Dendritic cell treated with granulocyte-macrophage colony-stimulating factor and Interleukin-4, amounts not matched to agents 40 ng/mL and 50 ng/mL, for 4 days (primary cell): Measurements from ENCODE around the gene AFAP1L2.

Experiments
- H3K27ac Mint-ChIP-seq: one replicate; pipeline ENCODE4 v1.8.0; 2022; ENCODE audit warnings: mild to moderate bottlenecking, mixed read lengths
- H3K27me3 Mint-ChIP-seq: one replicate; pipeline ENCODE4 v1.8.0; 2022; ENCODE audit warnings: mild to moderate bottlenecking, mixed read lengths
- H3K36me3 Mint-ChIP-seq: one replicate; pipeline ENCODE4 v1.8.0; 2022; ENCODE audit warnings: low read depth, mixed read lengths
- H3K4me1 Mint-ChIP-seq: one replicate; pipeline ENCODE4 v1.8.0; 2022; ENCODE audit warnings: low read depth, mixed read lengths
- H3K4me3 Mint-ChIP-seq: one replicate; pipeline ENCODE4 v1.8.0; 2022; ENCODE audit warnings: mild to moderate bottlenecking, moderate library complexity, mixed read lengths
- H3K9me3 Mint-ChIP-seq: one replicate; pipeline ENCODE4 v1.8.0; 2022; ENCODE audit warnings: mixed read lengths
- intact Hi-C: fragments of 100-400 bp; cut with micrococcal nuclease; formaldehyde crosslinking; loops from one replicate; pipeline ENCODE4 v1.15.0; 2022

Gene AFAP1L2

DNA sequence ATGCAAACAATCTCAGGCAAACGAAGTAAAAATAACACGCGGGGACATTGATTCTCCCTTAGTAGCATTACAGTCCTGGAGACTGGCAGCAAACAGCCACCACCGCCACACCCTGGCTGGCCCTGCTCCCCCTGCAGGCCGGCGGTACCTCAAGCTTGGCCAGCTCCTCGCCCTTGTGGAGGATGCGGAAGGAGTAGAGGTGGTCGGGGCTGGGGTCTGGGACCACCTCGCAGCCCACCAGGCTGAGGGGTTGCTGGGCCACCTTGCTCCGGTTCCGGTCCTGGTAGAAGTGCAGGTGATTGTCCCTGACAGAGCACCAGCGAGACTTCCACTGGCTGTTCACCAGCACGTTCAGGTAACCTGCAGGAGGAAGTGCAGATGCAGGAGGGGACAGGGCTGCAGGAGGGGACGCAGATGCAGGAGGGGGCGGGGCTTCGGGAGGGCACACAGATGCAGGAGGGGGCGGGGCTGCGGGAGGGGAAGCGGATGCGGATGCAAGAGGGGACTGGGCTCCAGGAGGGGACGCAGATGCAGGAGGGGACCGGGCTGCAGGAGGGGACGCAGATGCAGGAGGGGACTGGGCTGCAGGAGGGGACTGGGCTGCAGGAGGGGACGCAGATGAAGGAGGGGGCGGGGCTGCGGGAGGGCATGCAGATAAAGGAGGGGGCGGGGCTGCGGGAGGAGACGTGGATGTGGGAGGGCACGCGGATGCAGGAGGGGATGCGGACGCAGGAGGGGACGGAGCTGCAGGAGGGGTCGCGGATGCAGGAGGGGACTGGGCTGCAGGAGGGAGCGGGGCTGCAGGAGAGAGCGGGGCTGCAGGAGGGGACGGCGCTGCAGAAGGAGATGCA, 99.5 kb downstream of the AFAP1L2 start:
- Mint-ChIP-seq H3K36me3 (no peaks in the 10 kb centered on the region), H3K4me1 (peaks cover 11% of the 10 kb centered on the region), H3K27me3 (peaks cover 9% of the 10 kb centered on the region), H3K4me3 (peak overlapping the region; percentile 63), H3K9me3 (no peaks in the 10 kb centered on the region), H3K27ac (no peak overlapping the region)
- intact Hi-C loops: loop anchor here (1.0 to 5.0 kb wide), 2 partner anchors 155 to 248 kb away; no protein-coding TSS in a partner anchor

DNA sequence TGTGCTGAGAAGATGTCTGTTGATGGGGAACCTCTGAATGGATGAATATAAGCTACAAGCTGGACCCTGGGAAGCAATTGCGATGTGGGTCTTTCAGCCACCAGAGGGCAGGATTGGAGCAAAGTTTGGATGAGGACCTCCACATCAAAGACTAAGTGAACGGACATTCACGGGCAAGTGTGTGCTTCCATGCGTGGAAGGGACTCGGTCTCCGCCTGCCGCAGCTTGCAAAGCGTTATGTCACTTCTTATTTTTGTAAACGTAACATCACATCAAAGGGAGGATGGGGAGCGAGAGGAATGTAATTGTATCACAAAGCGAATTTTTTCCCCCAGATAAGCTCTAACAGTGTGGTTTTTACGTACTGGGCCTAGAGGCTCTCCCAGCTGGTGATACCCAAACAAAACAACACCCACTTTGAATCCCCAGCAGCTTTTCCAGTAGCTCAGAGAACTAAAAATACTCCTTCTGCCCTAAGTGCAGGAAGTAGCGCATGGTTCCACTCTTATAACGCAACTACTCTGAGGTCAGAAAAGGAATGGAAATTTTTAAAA, 100.2 kb downstream of the AFAP1L2 start:
- peaks cover 11% of the 10 kb centered on the region for H3K4me1 Mint-ChIP-seq
- H3K27ac Mint-ChIP-seq: no peak overlapping the region
- peaks cover 9% of the 10 kb centered on the region for H3K27me3 Mint-ChIP-seq
- H3K4me3 Mint-ChIP-seq: peak overlapping the region; percentile 63
- H3K36me3 Mint-ChIP-seq: no peaks in the 10 kb centered on the region
- H3K9me3 Mint-ChIP-seq: no peaks in the 10 kb centered on the region
- intact Hi-C loops: loop anchor here (1.0 to 5.0 kb wide), 2 partner anchors 155 to 248 kb away; no protein-coding TSS in a partner anchor

DNA sequence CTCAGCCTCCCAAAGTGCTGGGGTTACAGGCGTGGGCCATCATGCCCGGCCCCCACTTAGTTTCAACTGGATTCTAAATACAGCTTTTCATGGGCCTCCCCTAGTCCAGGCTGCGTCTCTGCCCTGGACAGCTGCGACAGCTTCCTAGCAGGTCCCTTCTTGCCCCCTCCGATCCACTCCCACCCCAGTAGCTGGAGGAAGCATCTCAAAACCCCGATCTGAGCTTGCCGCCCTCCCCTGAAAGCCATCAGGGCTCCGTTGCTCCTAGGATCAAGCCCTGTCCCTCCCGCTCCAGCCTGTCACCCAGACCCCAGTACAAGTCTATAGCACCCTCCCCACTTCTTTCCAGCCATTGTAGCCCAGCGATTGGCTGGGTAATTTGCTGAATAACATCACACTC, 100.7 kb downstream of the AFAP1L2 start:
- no peak overlapping the region for H3K27ac Mint-ChIP-seq
- intact Hi-C loops: loop anchor here (5.0 kb wide), 1 partner anchor 249 kb away; no protein-coding TSS in a partner anchor
- H3K36me3 Mint-ChIP-seq: no peaks in the 10 kb centered on the region
- peaks cover 11% of the 10 kb centered on the region for H3K4me1 Mint-ChIP-seq
- H3K27me3 Mint-ChIP-seq: peaks cover 9% of the 10 kb centered on the region
- H3K4me3 Mint-ChIP-seq: no peak overlapping the region
- H3K9me3 Mint-ChIP-seq: no peaks in the 10 kb centered on the region

- intact Hi-C loops: loop anchor here (5.0 kb wide), 1 partner anchor 250 kb away; no protein-coding TSS in a partner anchor
- no peak overlapping the region for H3K27ac Mint-ChIP-seq
- peaks cover 8% of the 10 kb centered on the region for H3K27me3 Mint-ChIP-seq
- H3K4me3 Mint-ChIP-seq: no peak overlapping the region
- no peaks in the 10 kb centered on the region for H3K36me3 Mint-ChIP-seq
- H3K4me1 Mint-ChIP-seq: peaks cover 11% of the 10 kb centered on the region
- H3K9me3 Mint-ChIP-seq: no peaks in the 10 kb centered on the region
Measured at GRCh38 chr10:114301951-114302710, 102.2 kb downstream of the AFAP1L2 start.

GRCh38 chr10:114301177-114301576, 103.1 kb downstream of the AFAP1L2 start:
- peaks cover 7% of the 10 kb centered on the region for H3K27me3 Mint-ChIP-seq
- H3K4me3 Mint-ChIP-seq: no peak overlapping the region
- no peak overlapping the region for H3K27ac Mint-ChIP-seq
- intact Hi-C loops: loop anchor here (5.0 kb wide), 1 partner anchor 251 kb away; no protein-coding TSS in a partner anchor
- peaks cover 4% of the 10 kb centered on the region for H3K9me3 Mint-ChIP-seq
- peaks cover 11% of the 10 kb centered on the region for H3K4me1 Mint-ChIP-seq
- H3K36me3 Mint-ChIP-seq: no peaks in the 10 kb centered on the region

DNA sequence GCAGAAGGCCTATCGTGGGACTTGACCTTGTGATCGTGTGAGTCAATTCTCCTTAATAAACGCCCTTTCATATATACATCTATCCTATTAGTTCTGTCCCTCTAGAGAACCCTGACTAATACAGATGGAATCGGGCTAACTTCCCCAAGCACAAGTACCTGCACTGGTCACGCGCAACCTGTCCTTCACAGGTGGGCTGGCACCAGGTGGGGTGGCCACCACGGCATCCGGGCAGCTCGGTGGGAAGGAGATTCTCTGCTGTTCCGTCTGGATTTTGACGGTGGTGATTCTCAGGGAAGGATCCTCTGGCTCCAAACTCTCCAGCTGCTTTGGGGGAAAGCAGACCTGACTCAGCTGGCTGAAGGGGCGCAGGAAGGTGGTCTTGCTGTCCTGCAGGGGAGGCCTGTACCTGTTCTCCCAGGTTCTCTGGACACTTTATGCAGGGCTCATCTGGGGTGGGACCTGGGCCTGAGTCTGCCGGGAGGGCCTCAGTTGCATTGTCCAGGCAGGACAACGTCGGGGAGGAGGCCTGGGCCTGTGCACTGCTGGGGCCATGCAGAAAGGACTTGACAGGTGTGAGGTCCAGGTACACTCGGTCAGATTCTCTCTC, 104.2 kb downstream of the AFAP1L2 start:
- no peak overlapping the region for H3K4me3 Mint-ChIP-seq
- no peak overlapping the region for H3K27ac Mint-ChIP-seq
- H3K4me1 Mint-ChIP-seq: peaks cover 11% of the 10 kb centered on the region
- H3K36me3 Mint-ChIP-seq: no peaks in the 10 kb centered on the region
- H3K9me3 Mint-ChIP-seq: peaks cover 14% of the 10 kb centered on the region
- intact Hi-C loops: loop anchor here (5.0 kb wide), 1 partner anchor 252 kb away; no protein-coding TSS in a partner anchor
- H3K27me3 Mint-ChIP-seq: peaks cover 7% of the 10 kb centered on the region

DNA sequence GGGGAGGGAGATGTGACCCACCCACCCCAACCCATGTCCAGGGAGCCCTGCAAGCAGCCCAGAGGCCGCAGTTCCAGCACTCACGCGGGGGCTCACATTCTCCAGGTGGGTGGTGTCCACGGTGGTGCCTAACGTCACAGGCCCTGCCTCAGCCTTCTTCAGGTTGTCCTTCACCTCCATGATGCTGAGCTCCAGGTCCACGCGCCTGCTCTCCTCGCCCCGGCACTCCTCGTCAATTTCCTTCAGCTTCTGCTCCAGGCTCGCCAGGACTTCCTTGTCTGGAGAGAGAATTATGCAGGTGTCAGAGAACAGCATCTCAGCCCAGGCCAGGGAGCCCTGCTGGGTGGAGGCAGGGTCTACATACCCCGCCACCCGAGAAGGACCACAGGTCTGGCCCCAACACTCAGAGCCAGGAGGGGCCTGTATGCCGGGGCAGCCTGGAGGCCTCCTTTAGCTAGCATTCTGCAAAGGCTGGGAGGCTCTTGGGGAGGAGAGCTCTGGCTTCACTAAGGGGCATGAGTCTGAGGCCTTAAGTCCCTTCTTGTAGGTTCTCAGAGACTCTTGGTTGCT, 107.1 kb downstream of the AFAP1L2 start:
- H3K9me3 Mint-ChIP-seq: peaks cover 17% of the 10 kb centered on the region
- H3K27ac Mint-ChIP-seq: no peak overlapping the region
- intact Hi-C loops: no loop called here
- no peaks in the 10 kb centered on the region for H3K4me1 Mint-ChIP-seq
- H3K27me3 Mint-ChIP-seq: no peaks in the 10 kb centered on the region
- H3K36me3 Mint-ChIP-seq: no peaks in the 10 kb centered on the region
- no peak overlapping the region for H3K4me3 Mint-ChIP-seq

- Mint-ChIP-seq H3K36me3 (no peaks in the 10 kb centered on the region), H3K4me1 (no peaks in the 10 kb centered on the region), H3K27ac (no peak overlapping the region), H3K4me3 (no peak overlapping the region), H3K27me3 (no peaks in the 10 kb centered on the region), H3K9me3 (peaks cover 17% of the 10 kb centered on the region)
- intact Hi-C loops: no loop called here
Measured at GRCh38 chr10:114295393-114295792, 108.9 kb downstream of the AFAP1L2 start.

GRCh38 chr10:114294549-114294948, 109.8 kb downstream of the AFAP1L2 start:
- Mint-ChIP-seq H3K4me3 (no peak overlapping the region), H3K27ac (no peak overlapping the region), H3K27me3 (no peaks in the 10 kb centered on the region), H3K4me1 (no peaks in the 10 kb centered on the region), H3K9me3 (peaks cover 17% of the 10 kb centered on the region), H3K36me3 (no peaks in the 10 kb centered on the region)
- intact Hi-C loops: no loop called here

DNA sequence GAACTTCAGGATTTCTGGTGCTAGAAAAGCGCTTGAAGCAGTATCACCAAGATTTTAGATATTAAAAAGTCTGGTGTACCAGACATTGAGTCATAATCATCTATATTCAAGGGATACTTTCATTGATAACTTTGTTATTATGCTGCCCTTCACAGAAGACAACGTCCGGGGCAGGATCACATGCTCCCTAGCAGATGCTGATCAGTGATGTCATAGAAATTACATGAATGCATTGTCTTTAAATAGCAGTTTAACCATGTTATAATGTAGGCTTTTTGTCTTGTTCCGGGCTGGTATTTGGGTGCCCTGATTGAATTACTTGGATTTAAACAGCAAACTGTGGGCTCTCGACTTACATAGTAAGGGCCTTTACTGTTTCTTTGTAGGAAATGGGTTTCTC, 111.2 kb downstream of the AFAP1L2 start:
- no peaks in the 10 kb centered on the region for H3K36me3 Mint-ChIP-seq
- intact Hi-C loops: no loop called here

DNA sequence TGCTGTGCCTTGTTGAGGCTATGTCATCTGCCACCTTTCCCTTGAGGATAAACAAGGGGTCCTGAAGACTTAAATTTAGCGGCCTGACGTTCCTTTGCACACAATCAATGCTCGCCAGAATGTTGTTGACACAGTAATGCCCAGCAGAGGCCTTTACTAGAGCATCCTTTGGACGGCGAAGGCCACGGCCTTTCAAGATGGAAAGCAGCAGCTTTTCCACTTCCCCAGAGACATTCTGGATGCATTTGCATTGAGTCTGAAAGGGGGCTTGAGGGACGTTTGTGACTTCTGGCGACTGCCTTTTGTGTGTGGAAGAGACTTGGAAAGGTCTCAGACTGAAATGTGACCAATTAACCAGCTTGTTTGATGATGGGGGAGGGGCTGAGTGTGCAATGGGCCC, 112.8 kb downstream of the AFAP1L2 start:
- H3K27ac Mint-ChIP-seq: no peak overlapping the region
- H3K9me3 Mint-ChIP-seq: peaks cover 16% of the 10 kb centered on the region
- H3K4me1 Mint-ChIP-seq: no peaks in the 10 kb centered on the region
- intact Hi-C loops: no loop called here
- H3K4me3 Mint-ChIP-seq: no peak overlapping the region
- H3K27me3 Mint-ChIP-seq: no peaks in the 10 kb centered on the region
- no peaks in the 10 kb centered on the region for H3K36me3 Mint-ChIP-seq

More for the DNA sequence above, 111.2 kb downstream of the AFAP1L2 start:
- Mint-ChIP-seq H3K27me3 (no peaks in the 10 kb centered on the region), H3K9me3 (peaks cover 17% of the 10 kb centered on the region), H3K4me1 (no peaks in the 10 kb centered on the region), H3K4me3 (no peak overlapping the region), H3K27ac (no peak overlapping the region)

DNA sequence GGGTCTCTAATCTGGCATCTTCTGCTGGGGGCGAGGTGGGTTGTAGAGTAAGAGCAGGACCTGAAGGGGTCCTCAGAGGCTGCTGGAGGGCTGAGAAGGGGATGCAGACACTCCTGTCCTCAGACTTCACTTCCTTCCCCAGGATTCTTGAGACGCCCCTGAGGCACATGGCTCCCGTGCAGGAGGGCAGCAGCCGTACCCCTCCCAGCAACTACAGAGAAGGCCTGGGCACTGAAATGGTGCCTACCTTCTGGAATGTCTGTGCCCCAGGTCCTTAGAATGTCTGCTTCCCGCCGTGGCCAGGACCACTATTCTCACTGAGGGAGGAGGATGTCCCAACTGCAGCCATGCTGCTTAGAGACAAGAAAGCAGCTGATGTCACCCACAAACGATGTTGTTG, 113.2 kb downstream of the AFAP1L2 start:
- H3K9me3 Mint-ChIP-seq: peaks cover 12% of the 10 kb centered on the region
- H3K4me3 Mint-ChIP-seq: no peak overlapping the region
- H3K27ac Mint-ChIP-seq: no peak overlapping the region
- no peaks in the 10 kb centered on the region for H3K27me3 Mint-ChIP-seq
- intact Hi-C loops: no loop called here
- no peaks in the 10 kb centered on the region for H3K36me3 Mint-ChIP-seq
- no peaks in the 10 kb centered on the region for H3K4me1 Mint-ChIP-seq

- H3K4me3 Mint-ChIP-seq: no peak overlapping the region
- no peaks in the 10 kb centered on the region for H3K36me3 Mint-ChIP-seq
- no peak overlapping the region for H3K27ac Mint-ChIP-seq
- intact Hi-C loops: no loop called here
- H3K27me3 Mint-ChIP-seq: no peaks in the 10 kb centered on the region
- H3K4me1 Mint-ChIP-seq: no peaks in the 10 kb centered on the region
- H3K9me3 Mint-ChIP-seq: peaks cover 2% of the 10 kb centered on the region
Measured at GRCh38 chr10:114290038-114290437, 114.3 kb downstream of the AFAP1L2 start.
